ENCODE results near the gene CCDC146. TPM values are rescaled to one million over a fixed set of nuclear protein-coding genes. Genes with fewer than 3 reads are reported as not detected.

CCDC146 gene
- 0.24 and 0.91 TPM in 2 replicates for total RNA-seq (2014; rRNA removed; shearing (Covaris generic))

DNA sequence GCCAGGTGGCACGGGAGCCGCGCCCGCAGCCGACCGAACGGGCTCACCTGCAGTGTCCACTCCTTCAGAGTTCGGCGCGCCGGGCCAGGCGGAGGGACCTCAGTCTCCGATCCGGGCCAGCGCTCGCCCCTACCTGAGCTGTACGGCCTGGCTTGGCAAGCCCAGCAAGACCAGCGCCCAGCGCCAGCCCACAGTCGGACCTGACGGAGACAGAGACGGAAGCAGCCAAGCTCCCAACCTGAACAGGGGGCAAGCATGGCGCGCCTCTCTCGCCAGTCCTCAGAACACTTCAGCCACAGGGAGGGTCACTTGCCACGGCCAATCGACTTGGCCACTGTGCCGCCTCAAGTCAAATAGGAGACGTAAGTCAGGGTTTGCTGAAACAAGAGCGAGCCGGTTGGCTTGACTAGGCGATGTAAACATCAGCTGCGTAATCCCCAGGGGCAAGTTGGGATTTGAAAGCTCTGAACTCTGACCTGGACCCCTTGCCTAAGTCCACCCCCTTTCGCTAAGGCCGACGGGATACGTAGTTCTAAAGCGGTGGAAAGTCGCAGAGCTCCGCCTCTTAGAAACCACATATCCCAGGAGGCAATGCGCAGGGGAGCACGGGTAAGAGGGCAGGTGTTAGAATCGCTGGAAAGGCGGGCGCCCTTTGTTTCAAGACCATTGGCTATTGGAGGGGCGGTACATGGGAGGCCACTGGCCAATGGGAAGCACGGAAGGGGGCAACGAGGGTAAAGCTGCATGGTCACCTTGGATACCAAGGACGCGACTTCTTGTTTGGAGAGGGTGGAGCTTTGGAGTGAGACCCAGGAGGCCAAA, at the start of gene CCDC146:
CCDC146 (plus strand) TSS at position 756 of the 822 bp plus-strand sequence. CDS start 45,054 bp downstream, outside the sequence.

GRCh38 chr7:77199013-77199966, 76.9 kb downstream of the CCDC146 start, which contains the start of gene FGL2:
Gene FGL2 (minus strand): TSS chr7:77199819. CDS start chr7:77199793, 26 bp downstream.

Other genes with a start within 250 kb of the CCDC146 start
- gene SPDYE17, start 90.3 kb upstream of the CCDC146 start, total RNA-seq (2014; rRNA removed; shearing (Covaris generic)), result not detected in 2 replicates
- not detected in 2 replicates for gene SPDYE18, start 60.1 kb upstream of the CCDC146 start, total RNA-seq (2014; rRNA removed; shearing (Covaris generic))
- not detected in 2 replicates for gene FGL2, start 77.2 kb downstream of the CCDC146 start, total RNA-seq (2014; rRNA removed; shearing (Covaris generic))

Measured in A375 (cell line).